Measurements from ENCODE around the gene AMBRA1. TPM values are rescaled to one million over a fixed set of nuclear protein-coding genes. Genes with fewer than 3 reads are reported as not detected.
A peak's percentile ranks its signal among the peaks of the same experiment; 100 is the strongest.

The AMBRA1 gene
- total and polyA plus RNA-seq, 11 donors: 5.6 to 23.5 (median 16.2) TPM

DNA sequence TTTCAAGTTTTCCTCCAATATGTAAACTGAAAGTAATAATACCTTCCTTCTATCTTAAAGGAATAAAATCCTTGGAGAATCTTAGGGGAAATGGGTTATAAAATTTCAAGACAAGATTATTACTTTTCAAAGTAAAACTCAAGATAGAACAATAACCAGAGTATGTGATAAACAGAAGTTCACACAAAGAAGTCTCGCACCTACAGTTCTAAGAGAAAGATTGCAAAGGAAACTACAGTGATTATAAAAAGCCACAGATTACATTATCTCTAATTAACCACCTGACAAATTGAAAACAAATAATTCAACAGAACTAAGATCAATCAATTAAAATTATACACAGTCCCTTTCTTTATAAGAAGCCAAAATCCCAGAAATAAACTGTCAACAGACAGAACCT, 34.0 kb downstream of the AMBRA1 start:
- intact Hi-C loops (cut with DNase I): no loop called here
- TF ChIP-seq POLR2A (IDR thresholded peaks at IDR 0.05): no peak
- TF ChIP-seq, protein P1, sequence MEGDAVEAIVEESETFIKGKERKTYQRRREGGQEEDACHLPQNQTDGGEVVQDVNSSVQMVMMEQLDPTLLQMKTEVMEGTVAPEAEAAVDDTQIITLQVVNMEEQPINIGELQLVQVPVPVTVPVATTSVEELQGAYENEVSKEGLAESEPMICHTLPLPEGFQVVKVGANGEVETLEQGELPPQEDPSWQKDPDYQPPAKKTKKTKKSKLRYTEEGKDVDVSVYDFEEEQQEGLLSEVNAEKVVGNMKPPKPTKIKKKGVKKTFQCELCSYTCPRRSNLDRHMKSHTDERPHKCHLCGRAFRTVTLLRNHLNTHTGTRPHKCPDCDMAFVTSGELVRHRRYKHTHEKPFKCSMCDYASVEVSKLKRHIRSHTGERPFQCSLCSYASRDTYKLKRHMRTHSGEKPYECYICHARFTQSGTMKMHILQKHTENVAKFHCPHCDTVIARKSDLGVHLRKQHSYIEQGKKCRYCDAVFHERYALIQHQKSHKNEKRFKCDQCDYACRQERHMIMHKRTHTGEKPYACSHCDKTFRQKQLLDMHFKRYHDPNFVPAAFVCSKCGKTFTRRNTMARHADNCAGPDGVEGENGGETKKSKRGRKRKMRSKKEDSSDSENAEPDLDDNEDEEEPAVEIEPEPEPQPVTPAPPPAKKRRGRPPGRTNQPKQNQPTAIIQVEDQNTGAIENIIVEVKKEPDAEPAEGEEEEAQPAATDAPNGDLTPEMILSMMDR (IDR thresholded peaks at IDR 0.05): no peak
- no peaks in the 10 kb centered on the region for H3K27me3 ChIP-seq
- no peaks in the 10 kb centered on the region for H3K36me3 ChIP-seq
- WGBS, 4 donors: 53 to 62% (median 55%) methylated on average over 1 of the region's 1 CpG
- DNase-seq (no peak), ATAC-seq (no peak)
- H3K4me3 ChIP-seq: peak overlapping the region in 7 of 12 donors; percentile 35 to 59 (median 49)
- H3K27ac ChIP-seq: peak overlapping the region in 7 of 12 donors; percentile 56 to 86 (median 62)
- peaks cover under 1 to 53% (median 29%) of the 10 kb centered on the region in 12 donors for H3K4me1 ChIP-seq
- H3K9me3 ChIP-seq: no peaks in the 10 kb centered on the region

DNA sequence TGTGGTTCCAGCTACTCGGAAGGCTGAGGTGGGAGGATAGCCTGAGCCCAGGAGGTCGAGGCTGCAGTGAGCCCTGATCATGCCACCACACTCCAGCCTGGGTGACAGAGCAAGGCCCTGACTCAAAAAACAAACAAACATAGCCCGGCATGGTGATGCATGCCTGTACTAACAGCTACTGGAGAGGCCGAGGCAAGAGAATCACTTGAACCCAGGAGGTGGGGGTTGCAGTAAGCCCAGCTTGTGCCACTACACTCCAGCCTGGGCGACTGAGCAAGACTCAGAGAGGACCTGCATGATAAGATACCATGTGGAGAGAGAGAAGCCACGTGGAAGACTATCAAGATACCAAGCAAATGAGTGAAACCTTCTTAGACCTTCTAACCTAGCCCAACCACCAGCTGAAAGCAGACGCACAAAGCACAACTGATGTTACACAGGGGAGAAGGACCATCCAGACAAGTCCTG, 36.1 kb downstream of the AMBRA1 start:
- TF ChIP-seq POLR2A (IDR thresholded peaks at IDR 0.05): no peak
- TF ChIP-seq, protein P1 (IDR thresholded peaks at IDR 0.05): no peak
- no peaks in the 10 kb centered on the region for H3K9me3 ChIP-seq
- DNase-seq: no peak
- no peaks in the 10 kb centered on the region for H3K36me3 ChIP-seq
- peaks cover 11 to 73% (median 46%) of the 10 kb centered on the region in 12 donors for H3K4me1 ChIP-seq
- ATAC-seq: peak in 1 of 4 donors; percentile 24
- no peaks in the 10 kb centered on the region for H3K27me3 ChIP-seq
- H3K27ac ChIP-seq: no peak overlapping the region
- WGBS, 4 donors: 66 to 73% (median 70%) methylated on average over 7 of the region's 7 CpGs
- intact Hi-C loops (cut with DNase I): no loop called here
- H3K4me3 ChIP-seq: no peak overlapping the region

DNA sequence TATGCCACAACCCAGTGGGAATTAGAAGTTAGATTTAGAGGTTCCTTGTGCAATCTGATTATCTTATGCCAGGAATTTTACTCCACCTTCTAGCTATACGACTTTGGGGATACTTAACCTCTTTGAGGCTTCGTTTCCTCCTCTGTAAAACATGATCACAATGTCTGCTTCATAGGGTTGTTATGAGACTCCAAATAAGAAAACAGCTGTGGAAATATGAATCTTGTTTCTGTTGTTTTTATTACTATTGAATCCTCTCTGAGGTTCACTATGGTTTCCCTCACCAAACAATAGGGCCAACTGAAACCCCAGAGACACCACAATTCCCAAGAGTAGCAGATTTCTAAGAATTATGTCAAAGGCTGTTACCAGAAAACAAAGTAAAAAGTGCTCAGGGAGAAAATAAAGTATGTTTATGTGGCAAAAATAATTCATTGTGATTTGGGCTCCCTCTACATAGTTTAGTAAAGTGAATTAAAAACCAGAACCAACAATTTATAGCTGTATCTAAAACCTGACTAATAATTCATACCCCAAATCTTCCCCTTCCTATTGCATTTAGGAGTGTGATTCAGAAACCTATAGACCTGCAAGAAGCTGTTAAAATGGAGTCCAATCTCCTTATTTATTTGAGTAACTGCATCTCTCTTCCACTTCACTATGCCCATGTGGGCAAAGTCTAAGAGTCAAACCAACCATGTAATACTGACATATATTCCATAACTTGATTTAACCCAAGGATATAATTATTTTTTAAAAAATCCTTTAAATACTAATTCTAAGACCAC, 38.4 kb downstream of the AMBRA1 start:
- no peak for ATAC-seq
- Histone ChIP-seq H3K27ac (peak overlapping the region in 8 of 12 donors; percentile 23 to 79 (median 54)), H3K27me3 (no peaks in the 10 kb centered on the region), H3K36me3 (no peaks in the 10 kb centered on the region), H3K4me3 (no peak overlapping the region), H3K4me1 (peaks cover 11 to 56% (median 34%) of the 10 kb centered on the region in 12 donors), H3K9me3 (no peaks in the 10 kb centered on the region)
- TF ChIP-seq, protein P1 (IDR thresholded peaks at IDR 0.05): no peak
- TF ChIP-seq POLR2A (IDR thresholded peaks at IDR 0.05): no peak
- intact Hi-C loops (cut with DNase I): no loop called here
- 39 to 48% (median 43%) methylated on average over 2 of the region's 2 CpGs for WGBS, 4 donors
- DNase-seq: no peak
